HEK293 (cell line): ENCODE data around the gene PRR13.
"Not testable (repeated sequence)": the region's sequence is repeated elsewhere in the genome, so short reads cannot be mapped to it uniquely, and the experiment has no call there.

Experiments used
- CTCF ChIA-PET: fragments of 350-600 bp; formaldehyde crosslinking; extraction: SDS; loops from one replicate; lab custom pipeline; 2021; ENCODE audit warnings: antibody characterized with exemption; lab: Yijun Ruan, JAX
- POLR2A ChIA-PET: fragments of 300-600 bp; formaldehyde crosslinking; extraction: SDS; loops from one replicate; lab custom pipeline; 2020; ENCODE audit warnings: antibody characterized with exemption, inconsistent platforms; lab: Yijun Ruan, JAX
- H3K27ac ChIP-seq: fragments of 200-500 bp; sonication (Bioruptor generic); 2 replicates; pipeline ENCODE4 v1.5.1; 2014; ENCODE audit warnings: low read depth, low read length, control low read depth, inconsistent platforms; ENCODE audit errors: extremely low read depth
- H3K36me3 ChIP-seq, 2 experiments: fragments of 200-500 bp in 1 of 2; sonication (Bioruptor generic) in 1 of 2; 1 replicate in 1 of 2; 2 replicates in 1 of 2; pipeline ENCODE4 v1.5.1; 2014 to 2017; ENCODE audit warnings: inconsistent platforms in 2 of 2, low read length in 2 of 2; ENCODE audit not compliant: control insufficient read depth in 2 of 2, insufficient read depth in 1 of 2
- H3K4me1 ChIP-seq: fragments of 200-500 bp; sonication (Bioruptor generic); 2 replicates; pipeline ENCODE4 v1.5.1; 2014; ENCODE audit warnings: mild to moderate bottlenecking, low read length, inconsistent platforms; ENCODE audit not compliant: control insufficient read depth, insufficient read depth
- H3K4me3 ChIP-seq: 2 replicates; pipeline ENCODE4 v1.5.1; 2011; ENCODE audit warnings: low read depth, mild to moderate bottlenecking, control low read depth, low read length, moderate library complexity
- H3K9me3 ChIP-seq: fragments of 200-500 bp; sonication (Bioruptor generic); 2 replicates; pipeline ENCODE4 v1.5.1; 2014; ENCODE audit warnings: low read depth, low read length, inconsistent platforms; ENCODE audit not compliant: control insufficient read depth, insufficient read depth
- EGR2 ChIP-seq: fragments of 450-650 bp; formaldehyde crosslinking; IDR thresholded peaks from 2 replicates; pipeline ENCODE4 v1.5.1; 2016; ENCODE audit warnings: low read depth, missing biosample characterization, missing genetic modification characterization
- GLI4 ChIP-seq: fragments of 450-650 bp; formaldehyde crosslinking; IDR thresholded peaks from 2 replicates; pipeline ENCODE4 v1.5.1; 2016; ENCODE audit warnings: missing biosample characterization, missing genetic modification characterization
- GLIS1 ChIP-seq: fragments of 450-650 bp; formaldehyde crosslinking; IDR thresholded peaks from 2 replicates; pipeline ENCODE4 v1.5.1; 2016; ENCODE audit warnings: missing biosample characterization, missing genetic modification characterization
- HOXC10 ChIP-seq: sonication (generic); formaldehyde crosslinking; IDR thresholded peaks from 2 replicates; pipeline ENCODE4 v1.8.1; 2023; ENCODE audit warnings: mild to moderate bottlenecking, missing genetic modification reagents
- IKZF3 ChIP-seq: fragments of 450-650 bp; IDR thresholded peaks from 2 replicates; pipeline ENCODE4 v1.5.0; 2018; ENCODE audit warnings: missing biosample characterization, mild to moderate bottlenecking, missing genetic modification characterization, moderate library complexity
- MEIS1 ChIP-seq: sonication (generic); formaldehyde crosslinking; IDR thresholded peaks from 2 replicates; pipeline ENCODE4 v1.8.1; 2022; ENCODE audit warnings: missing genetic modification reagents, mild to moderate bottlenecking, borderline replicate concordance
- MYNN ChIP-seq: fragments of 450-650 bp; formaldehyde crosslinking; IDR thresholded peaks from 2 replicates; pipeline ENCODE4 v1.5.1; 2016; ENCODE audit warnings: missing biosample characterization, missing genetic modification characterization, borderline replicate concordance
- OSR2 ChIP-seq: fragments of 450-650 bp; formaldehyde crosslinking; IDR thresholded peaks from 2 replicates; pipeline ENCODE4 v1.5.1; 2016; ENCODE audit warnings: missing biosample characterization, missing genetic modification characterization
- SP7 ChIP-seq: fragments of 450-650 bp; formaldehyde crosslinking; IDR thresholded peaks from 2 replicates; pipeline ENCODE4 v1.5.1; 2016; ENCODE audit warnings: missing biosample characterization, missing genetic modification characterization
- ZNF366 ChIP-seq: fragments of 450-650 bp; formaldehyde crosslinking; conservative IDR thresholded peaks from 2 replicates; pipeline ENCODE4 v1.5.1; 2016; ENCODE audit warnings: missing biosample characterization, missing genetic modification characterization
- ZNF654 ChIP-seq: fragments of 450-650 bp; formaldehyde crosslinking; IDR thresholded peaks from 2 replicates; pipeline ENCODE4 v1.5.1; 2016; ENCODE audit warnings: low read depth, missing biosample characterization, missing genetic modification characterization
- TF ChIP-seq, protein P1 (sequence below): fragments of 450-650 bp; formaldehyde crosslinking; IDR thresholded peaks from 2 replicates; pipeline ENCODE4 v1.5.1; 2016; ENCODE audit warnings: missing biosample characterization, missing genetic modification characterization
- TF ChIP-seq, protein P2 (sequence below): fragments of 450-650 bp; IDR thresholded peaks from 2 replicates; pipeline ENCODE4 v1.5.1; 2018; ENCODE audit warnings: missing biosample characterization, mild to moderate bottlenecking, missing genetic modification characterization
- TF ChIP-seq, protein P3 (sequence below): fragments of 450-650 bp; formaldehyde crosslinking; IDR thresholded peaks from 2 replicates; pipeline ENCODE4 v1.5.1; 2016; ENCODE audit warnings: missing biosample characterization, missing genetic modification characterization
- TF ChIP-seq, protein P4 (sequence below): fragments of 450-650 bp; formaldehyde crosslinking; IDR thresholded peaks from 2 replicates; pipeline ENCODE4 v1.5.1; 2017; ENCODE audit warnings: missing biosample characterization, missing genetic modification characterization

The PRR13 gene

DNA sequence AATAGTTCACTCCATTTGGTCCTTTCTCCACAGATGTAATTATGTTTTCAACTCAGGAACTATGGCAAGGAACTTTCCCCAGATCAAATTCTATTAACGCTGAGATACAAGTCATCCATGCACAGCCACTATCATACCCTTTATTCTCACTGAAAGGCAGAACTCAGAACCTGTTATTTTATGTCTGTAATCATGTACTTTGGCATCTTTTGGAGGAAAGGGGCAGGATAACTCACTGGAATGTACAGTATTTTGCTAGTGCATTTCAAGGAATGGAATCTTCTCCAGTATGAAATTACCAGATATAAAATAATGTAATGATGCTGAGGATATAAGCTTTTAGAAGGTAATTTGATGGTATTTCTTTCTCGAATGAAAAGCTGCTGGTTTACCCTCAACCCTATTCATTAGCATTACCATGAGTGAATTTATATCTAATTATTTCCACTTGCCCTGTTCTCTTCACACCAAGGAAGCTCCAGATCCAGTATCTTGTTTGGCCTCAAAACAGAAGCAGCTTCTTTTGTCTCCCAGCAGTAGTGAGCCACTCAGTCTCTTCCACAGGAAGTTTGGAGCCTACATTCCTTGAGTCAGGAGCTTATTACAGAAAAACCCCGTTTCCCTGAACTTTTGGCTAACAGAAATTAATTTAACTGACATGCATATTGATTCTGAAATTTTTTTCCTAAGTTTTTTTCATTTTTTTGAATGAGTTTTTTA is 27.9 kb upstream of the PRR13 start (continued):
- TF ChIP-seq MEIS1 (CRISPR knock-in tag) (no peak), SP7 (tag by site-specific recombination) (peak; percentile 74; the same call in 1 of the 2 replicates), MYNN (tag by site-specific recombination) (no peak), GLI4 (tag by site-specific recombination) (no peak)
- TF ChIP-seq, protein P1, sequence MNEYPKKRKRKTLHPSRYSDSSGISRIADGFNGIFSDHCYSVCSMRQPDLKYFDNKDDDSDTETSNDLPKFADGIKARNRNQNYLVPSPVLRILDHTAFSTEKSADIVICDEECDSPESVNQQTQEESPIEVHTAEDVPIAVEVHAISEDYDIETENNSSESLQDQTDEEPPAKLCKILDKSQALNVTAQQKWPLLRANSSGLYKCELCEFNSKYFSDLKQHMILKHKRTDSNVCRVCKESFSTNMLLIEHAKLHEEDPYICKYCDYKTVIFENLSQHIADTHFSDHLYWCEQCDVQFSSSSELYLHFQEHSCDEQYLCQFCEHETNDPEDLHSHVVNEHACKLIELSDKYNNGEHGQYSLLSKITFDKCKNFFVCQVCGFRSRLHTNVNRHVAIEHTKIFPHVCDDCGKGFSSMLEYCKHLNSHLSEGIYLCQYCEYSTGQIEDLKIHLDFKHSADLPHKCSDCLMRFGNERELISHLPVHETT, result no peak

DNA sequence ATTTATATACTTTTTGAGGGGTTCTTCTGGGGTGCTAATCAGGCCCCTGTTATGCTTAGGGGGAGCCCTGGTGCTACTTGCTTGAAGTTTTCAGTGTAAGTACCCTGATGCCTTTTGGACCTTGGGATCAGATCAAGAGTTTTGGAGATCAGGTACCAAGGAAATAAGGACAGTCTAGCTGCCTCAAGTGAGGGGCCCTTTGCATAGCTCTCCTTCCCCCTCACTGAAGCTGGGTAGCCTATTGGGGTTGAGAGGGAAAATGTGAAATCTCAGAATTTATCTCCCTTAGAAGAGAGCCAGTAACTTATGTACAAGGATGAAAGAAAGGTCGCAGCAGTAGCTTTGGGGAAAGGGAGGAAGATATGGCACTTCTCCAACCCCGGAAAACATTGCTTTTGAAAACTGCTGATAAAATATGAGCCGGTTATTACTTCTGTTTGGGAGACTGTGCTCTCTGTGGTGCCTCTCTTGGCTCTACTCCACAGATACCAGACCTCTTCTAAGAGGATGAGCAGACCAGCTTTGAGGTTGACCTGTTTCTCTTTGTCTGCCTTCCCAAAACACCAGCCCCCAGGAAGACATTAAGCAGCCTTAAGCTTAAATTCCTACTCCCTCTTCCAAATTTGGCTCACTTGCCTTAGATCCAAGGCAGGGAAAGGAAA is 26.6 kb upstream of the PRR13 start:
- peak; percentile 19; the same call in 1 of the 2 replicates for TF ChIP-seq GLIS1
- TF ChIP-seq, protein P2, sequence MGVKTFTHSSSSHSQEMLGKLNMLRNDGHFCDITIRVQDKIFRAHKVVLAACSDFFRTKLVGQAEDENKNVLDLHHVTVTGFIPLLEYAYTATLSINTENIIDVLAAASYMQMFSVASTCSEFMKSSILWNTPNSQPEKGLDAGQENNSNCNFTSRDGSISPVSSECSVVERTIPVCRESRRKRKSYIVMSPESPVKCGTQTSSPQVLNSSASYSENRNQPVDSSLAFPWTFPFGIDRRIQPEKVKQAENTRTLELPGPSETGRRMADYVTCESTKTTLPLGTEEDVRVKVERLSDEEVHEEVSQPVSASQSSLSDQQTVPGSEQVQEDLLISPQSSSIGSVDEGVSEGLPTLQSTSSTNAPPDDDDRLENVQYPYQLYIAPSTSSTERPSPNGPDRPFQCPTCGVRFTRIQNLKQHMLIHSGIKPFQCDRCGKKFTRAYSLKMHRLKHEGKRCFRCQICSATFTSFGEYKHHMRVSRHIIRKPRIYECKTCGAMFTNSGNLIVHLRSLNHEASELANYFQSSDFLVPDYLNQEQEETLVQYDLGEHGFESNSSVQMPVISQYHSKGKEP (tag by site-specific recombination), result no peak
- 0 out of 2 replicates have a peak, but pooled peaks have one; percentile 12 for TF ChIP-seq ZNF366 (tag by site-specific recombination)
- TF ChIP-seq HOXC10 (CRISPR knock-in tag), result no peak
- Histone ChIP-seq H3K27ac (no peak overlapping the region; the same call in 1 of the 2 replicates), H3K36me3 (peaks cover 14 to 35% of the 10 kb centered on the region in 2 experiments), H3K4me3 (no peak overlapping the region), H3K9me3 (no peaks in the 10 kb centered on the region), H3K4me1 (peaks cover 10% of the 10 kb centered on the region)
- ChIA-PET POLR2A (no interaction called here), CTCF (interaction anchor here (0.6 to 1.8 kb wide), 5 partner anchors 10 to 62 kb away, joined by 3 to 11 read pairs (median 3); no protein-coding TSS in a partner anchor)

DNA sequence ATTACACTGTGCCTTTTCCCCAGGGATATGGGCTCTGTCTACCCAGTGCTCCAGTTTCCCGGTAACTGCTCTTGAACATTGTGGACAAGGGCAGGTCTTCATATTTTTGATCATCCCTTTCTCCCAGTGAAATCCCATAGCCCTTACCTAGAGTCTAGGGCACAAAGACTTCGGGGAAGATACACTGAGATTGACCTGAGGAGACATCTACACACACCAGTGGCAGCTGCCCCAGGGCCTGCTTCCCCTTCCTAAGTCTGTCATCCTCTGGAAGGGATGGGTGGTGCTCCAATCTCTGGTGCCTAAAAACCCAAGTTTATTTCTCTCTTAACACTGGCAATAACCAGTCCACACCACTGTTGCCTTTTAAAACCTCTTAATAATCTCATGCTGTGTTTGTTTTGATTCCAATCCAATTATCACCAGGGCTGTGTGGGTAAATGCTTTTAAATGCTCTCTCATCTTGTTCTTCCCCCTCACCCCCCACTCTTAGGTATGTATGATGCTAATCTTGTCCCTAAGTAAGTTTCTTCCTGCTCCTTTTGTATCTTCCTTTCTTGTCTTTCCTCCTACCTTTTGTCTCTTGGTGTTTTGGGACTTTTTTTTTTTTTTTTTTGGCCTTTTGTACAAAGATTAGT is 25.7 kb upstream of the PRR13 start:
- H3K4me3 ChIP-seq, H3K4me1 ChIP-seq, H3K27ac ChIP-seq, H3K9me3 ChIP-seq, POLR2A ChIA-PET: not testable (repeated sequence)
- TF ChIP-seq ZNF654 (tag by site-specific recombination) (0 out of 2 replicates have a peak, but pooled peaks have one; percentile 1), IKZF3 (tag by site-specific recombination) (0 out of 2 replicates have a peak, but pooled peaks have one; percentile 18), EGR2 (tag by site-specific recombination) (peak; percentile 42; the same call in 1 of the 2 replicates), OSR2 (peak; percentile 23; the same call in 1 of the 2 replicates)
- TF ChIP-seq, protein P3, sequence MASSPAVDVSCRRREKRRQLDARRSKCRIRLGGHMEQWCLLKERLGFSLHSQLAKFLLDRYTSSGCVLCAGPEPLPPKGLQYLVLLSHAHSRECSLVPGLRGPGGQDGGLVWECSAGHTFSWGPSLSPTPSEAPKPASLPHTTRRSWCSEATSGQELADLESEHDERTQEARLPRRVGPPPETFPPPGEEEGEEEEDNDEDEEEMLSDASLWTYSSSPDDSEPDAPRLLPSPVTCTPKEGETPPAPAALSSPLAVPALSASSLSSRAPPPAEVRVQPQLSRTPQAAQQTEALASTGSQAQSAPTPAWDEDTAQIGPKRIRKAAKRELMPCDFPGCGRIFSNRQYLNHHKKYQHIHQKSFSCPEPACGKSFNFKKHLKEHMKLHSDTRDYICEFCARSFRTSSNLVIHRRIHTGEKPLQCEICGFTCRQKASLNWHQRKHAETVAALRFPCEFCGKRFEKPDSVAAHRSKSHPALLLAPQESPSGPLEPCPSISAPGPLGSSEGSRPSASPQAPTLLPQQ (tag by site-specific recombination), result peak; percentile 53; the same call in 1 of the 2 replicates
- TF ChIP-seq, protein P4, sequence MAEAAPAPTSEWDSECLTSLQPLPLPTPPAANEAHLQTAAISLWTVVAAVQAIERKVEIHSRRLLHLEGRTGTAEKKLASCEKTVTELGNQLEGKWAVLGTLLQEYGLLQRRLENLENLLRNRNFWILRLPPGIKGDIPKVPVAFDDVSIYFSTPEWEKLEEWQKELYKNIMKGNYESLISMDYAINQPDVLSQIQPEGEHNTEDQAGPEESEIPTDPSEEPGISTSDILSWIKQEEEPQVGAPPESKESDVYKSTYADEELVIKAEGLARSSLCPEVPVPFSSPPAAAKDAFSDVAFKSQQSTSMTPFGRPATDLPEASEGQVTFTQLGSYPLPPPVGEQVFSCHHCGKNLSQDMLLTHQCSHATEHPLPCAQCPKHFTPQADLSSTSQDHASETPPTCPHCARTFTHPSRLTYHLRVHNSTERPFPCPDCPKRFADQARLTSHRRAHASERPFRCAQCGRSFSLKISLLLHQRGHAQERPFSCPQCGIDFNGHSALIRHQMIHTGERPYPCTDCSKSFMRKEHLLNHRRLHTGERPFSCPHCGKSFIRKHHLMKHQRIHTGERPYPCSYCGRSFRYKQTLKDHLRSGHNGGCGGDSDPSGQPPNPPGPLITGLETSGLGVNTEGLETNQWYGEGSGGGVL (tag by site-specific recombination), result peak; percentile 80
- peaks cover 14 to 30% of the 10 kb centered on the region in 2 experiments for H3K36me3 ChIP-seq
- CTCF ChIA-PET, result interaction anchor here (0.6 to 1.8 kb wide), 3 partner anchors 32 to 70 kb away, joined by 3 to 11 read pairs (median 5); no protein-coding TSS in a partner anchor
